Adipocyte (in vitro differentiated cells): ENCODE results near the gene AFF3.
A peak's percentile ranks its signal among the peaks of the same experiment; 100 is the strongest.
"Not testable (repeated sequence)": the region's sequence is repeated elsewhere in the genome, so short reads cannot be mapped to it uniquely, and the experiment has no call there.

Experiments
- DNase-seq: peaks from one replicate; pipeline ENCODE4 v3.0.0-alpha.2; 2015; ENCODE audit warnings: low read depth
- H3K27me3 ChIP-seq: replicated peaks from 2 replicates; pipeline ENCODE4 v1.7.0; 2013; ENCODE audit warnings: mild to moderate bottlenecking, low read length, moderate library complexity; ENCODE audit not compliant: control insufficient read depth, insufficient read depth
- H3K36me3 ChIP-seq: 2 replicates; pipeline ENCODE4 v1.7.0; 2013; ENCODE audit warnings: low read length, mild to moderate bottlenecking, moderate library complexity; ENCODE audit not compliant: control insufficient read depth, insufficient read depth, severe bottlenecking
- H3K4me1 ChIP-seq: 2 replicates; pipeline ENCODE4 v1.7.0; 2013; ENCODE audit warnings: mild to moderate bottlenecking, low read length, moderate library complexity; ENCODE audit not compliant: control insufficient read depth, insufficient read depth
- H3K4me3 ChIP-seq: 2 replicates; pipeline ENCODE4 v1.7.0; 2013; ENCODE audit warnings: mild to moderate bottlenecking, low read length, moderate library complexity
- H3K9ac ChIP-seq: 2 replicates; pipeline ENCODE4 v1.7.0; 2013; ENCODE audit warnings: mild to moderate bottlenecking, low read length, moderate library complexity
- H3K9me3 ChIP-seq: 2 replicates; pipeline ENCODE4 v1.7.0; 2013; ENCODE audit warnings: mild to moderate bottlenecking, low read length, moderate library complexity; ENCODE audit not compliant: control insufficient read depth

Gene AFF3

DNA sequence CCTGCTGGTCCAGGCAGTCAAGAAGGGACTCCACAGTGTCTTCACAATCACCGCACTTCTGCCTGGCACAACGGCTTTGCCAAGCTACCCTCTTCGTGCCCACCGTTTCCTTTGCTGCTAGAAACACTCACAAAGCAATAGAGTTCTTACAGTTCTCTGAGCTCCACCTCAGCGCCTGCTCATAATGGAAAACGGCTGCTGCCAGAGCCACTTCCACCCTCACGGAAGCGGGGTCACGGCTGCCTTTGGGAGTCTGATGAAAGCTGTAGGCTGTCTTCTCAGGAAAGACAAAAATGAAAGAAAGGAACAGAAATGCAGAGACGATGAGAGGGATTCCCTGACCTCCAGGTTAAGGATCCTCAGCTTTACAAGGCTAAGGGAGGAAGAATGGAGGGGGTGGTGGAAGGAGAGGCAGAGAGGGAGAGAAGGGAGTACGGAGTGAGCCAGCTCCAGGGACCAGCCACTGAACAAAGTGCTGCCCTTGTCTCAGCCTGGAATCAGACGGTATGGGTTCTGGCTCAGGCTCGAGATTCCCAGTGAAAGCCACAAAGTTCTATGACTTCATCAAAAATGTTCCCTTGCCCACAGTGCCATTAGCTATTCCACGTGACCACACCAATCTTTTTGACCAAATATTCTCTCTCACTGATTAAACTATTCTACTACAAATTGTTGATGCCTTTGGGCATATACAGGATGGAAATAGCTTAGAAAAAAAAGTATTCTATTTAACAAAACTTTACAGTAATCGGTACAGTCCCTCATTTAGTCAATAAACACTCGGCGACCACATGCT lies 58.8 kb downstream of the AFF3 start:
- not testable (repeated sequence) for H3K9ac ChIP-seq, H3K36me3 ChIP-seq, H3K27me3 ChIP-seq, H3K4me3 ChIP-seq, H3K9me3 ChIP-seq, H3K4me1 ChIP-seq
- DNase-seq: peak; percentile 51

DNA sequence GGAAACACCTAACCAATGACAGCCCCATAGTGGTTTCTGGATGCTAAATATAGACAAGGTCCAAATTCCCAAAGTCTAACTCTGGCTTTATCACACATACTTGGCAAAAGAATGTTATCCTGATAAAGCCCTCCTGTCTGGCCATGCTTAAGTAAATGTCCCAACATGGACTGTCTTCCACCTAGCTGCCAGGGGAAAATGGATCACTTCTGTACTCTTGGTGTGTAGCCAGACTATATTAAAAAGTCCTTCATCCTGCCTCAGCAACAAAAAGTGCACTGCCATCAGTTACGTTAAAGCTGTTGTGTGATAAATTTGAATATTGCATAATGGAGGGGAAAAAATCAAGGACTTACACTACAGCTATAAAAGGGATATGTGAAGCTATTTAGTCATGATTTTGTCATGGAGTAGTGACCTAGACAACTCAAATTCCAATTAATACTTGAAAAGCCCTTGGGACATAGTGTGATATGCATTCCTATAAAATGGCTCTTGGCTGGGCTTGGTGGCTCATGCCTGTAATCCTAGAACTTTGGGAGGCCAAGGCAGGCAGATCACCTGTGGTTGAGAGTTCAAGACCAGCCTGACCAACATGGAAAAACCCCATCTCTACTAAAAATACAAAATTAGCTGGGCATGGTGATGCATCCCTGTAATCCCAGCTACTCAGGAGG lies 60.0 kb downstream of the AFF3 start:
- H3K9me3 ChIP-seq, DNase-seq, H3K27me3 ChIP-seq, H3K9ac ChIP-seq, H3K36me3 ChIP-seq, H3K4me3 ChIP-seq, H3K4me1 ChIP-seq: not testable (repeated sequence)

DNA sequence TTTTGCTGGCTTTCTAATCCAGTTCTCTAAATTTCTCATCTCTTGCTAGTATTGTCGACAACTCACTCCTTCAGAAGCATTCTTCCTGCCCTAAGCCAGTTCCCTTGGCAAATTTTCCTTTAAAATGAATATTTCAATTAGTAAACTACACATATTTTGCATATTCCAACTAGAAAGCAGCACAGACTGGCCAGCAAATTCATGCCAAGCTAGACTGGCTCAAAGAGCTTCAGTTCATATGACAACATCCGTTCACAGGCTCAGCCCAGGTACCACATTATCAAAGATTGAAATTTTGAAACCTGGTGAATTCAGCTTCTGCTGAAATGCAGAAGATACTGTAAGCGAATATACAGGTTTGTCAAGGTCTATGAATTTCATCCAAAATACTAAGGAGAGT lies 64.5 kb downstream of the AFF3 start:
- H3K4me1 ChIP-seq: no peaks in the 10 kb centered on the region
- H3K4me3 ChIP-seq: no peak overlapping the region
- H3K9ac ChIP-seq: no peak overlapping the region
- no peaks in the 10 kb centered on the region for H3K9me3 ChIP-seq
- H3K27me3 ChIP-seq: peaks cover 8% of the 10 kb centered on the region
- no peak for DNase-seq
- no peaks in the 10 kb centered on the region for H3K36me3 ChIP-seq

DNA sequence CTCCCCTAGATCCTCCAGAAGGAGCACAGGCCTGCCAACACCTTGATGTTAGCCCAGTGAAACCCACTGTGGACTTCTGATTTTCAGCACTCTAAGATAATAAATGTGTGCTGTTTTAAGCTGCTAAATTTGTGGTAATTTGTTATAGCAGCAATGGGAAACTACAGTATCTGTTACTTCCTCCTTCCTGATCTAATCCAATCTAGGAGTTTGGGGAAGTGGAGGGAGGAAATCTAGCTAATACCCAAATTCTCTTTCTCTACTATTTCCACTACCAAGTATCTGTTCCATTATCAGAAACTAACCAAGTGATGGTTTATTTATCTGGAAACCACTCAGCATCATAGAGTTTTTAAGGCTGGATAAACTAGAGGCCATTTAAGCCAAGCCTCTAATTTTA lies 64.9 kb downstream of the AFF3 start:
- no peaks in the 10 kb centered on the region for H3K9me3 ChIP-seq
- no peak overlapping the region for H3K9ac ChIP-seq
- no peak for DNase-seq
- no peaks in the 10 kb centered on the region for H3K4me1 ChIP-seq
- H3K27me3 ChIP-seq: peaks cover 8% of the 10 kb centered on the region
- H3K36me3 ChIP-seq: no peaks in the 10 kb centered on the region
- no peak overlapping the region for H3K4me3 ChIP-seq

DNA sequence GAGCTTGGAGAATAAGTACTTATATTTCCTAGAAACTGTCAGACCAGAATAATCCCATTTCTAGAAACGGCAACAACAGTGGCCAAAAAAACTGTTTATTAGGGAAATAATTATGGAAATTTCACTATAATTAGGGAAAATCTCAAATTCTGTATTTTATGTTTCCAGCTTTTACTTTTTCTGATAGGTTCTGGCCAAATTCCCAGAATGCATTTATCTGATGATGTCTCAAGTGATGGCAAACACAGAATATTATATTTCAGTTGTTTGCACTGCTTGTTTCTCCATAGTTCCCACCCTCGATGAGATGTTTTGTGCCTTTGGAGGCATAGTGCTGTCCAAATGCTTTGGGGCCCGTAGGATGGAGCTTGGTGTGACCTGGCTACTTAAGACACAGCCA lies 66.9 kb downstream of the AFF3 start:
- Histone ChIP-seq H3K4me1 (no peaks in the 10 kb centered on the region), H3K9me3 (no peaks in the 10 kb centered on the region), H3K9ac (no peak overlapping the region), H3K27me3 (peaks cover 8% of the 10 kb centered on the region), H3K36me3 (no peaks in the 10 kb centered on the region), H3K4me3 (no peak overlapping the region)
- no peak for DNase-seq

DNA sequence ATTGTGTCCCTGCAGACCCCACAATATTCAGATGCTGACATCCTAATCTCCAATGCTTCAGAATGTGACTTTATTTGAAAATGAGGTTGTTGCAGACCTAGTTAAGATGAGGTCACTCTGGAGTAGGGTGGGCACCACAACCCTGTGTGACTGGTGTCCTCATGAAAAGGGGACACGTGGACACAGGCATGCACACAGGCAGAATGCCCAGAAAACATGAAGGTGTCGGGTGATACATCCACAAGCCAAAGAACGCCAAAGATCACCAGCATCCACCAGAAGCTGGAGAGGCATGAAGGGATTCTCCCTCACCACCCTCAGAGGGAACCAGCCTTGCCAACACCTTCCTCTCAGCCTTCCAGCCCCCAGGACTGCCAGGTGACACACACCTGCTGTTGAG lies 69.3 kb downstream of the AFF3 start:
- Histone ChIP-seq H3K9ac (no peak overlapping the region), H3K27me3 (peaks cover 12% of the 10 kb centered on the region), H3K4me1 (peaks cover 4% of the 10 kb centered on the region), H3K4me3 (no peak overlapping the region), H3K9me3 (no peaks in the 10 kb centered on the region), H3K36me3 (no peaks in the 10 kb centered on the region)
- no peak for DNase-seq

DNA sequence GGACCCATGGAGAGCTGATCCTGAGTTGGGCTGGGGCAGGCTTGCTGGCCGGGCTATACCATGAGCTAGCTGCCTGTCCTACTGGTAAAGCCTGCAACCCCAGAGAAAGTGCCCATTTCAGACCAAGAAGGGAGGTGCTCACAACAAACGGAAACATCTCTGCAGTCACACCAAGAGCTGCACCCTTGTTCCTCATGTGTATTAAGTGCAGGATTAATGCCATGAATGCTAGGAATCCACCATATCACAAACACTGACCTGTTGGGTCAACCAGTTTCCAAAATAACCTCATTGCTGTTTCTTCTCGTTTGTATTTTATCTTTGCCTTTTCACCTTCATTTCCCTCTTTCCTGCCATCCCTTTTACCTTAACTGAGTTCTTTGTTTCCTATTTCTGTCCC lies 69.9 kb downstream of the AFF3 start:
- Histone ChIP-seq H3K4me3 (no peak overlapping the region), H3K4me1 (peaks cover 4% of the 10 kb centered on the region), H3K36me3 (no peaks in the 10 kb centered on the region), H3K27me3 (peaks cover 15% of the 10 kb centered on the region), H3K9me3 (no peaks in the 10 kb centered on the region), H3K9ac (no peak overlapping the region)
- DNase-seq: no peak

DNA sequence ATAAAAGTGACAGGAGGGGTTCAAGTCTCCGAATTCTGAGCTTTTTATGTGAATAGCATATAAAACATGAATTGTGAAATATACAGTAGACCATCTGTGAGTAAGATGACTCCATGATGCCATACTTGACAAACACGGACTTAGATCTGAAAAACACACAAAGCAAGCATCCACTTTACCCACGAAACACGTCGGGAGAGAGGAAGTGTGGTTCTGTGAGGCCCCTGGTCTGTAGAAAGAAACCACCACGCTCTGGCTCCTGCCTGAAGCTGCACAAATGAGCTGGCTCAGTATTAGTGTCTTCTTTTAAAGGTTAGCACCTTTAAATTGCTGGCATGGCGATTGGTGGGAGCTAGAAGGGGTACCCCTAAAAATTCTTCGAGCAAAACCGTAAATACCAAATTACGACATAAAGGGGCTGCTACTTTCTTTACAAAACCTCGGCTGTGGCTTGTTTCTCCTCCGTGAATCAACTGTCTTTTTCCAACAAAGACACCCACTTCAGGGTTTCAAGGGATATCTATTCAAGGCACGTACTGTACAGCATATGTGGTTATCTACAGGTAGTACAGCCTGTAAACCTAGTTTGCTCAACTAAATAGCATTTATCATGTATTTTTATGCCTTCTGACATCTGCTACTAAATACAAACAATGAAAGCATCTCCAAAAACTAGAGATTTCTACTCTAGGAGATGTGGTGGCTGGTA lies 70.9 kb downstream of the AFF3 start:
- DNase-seq: no peak
- H3K9me3 ChIP-seq: no peaks in the 10 kb centered on the region
- H3K4me1 ChIP-seq: peaks cover 4% of the 10 kb centered on the region
- H3K9ac ChIP-seq: no peak overlapping the region
- no peak overlapping the region for H3K4me3 ChIP-seq
- no peaks in the 10 kb centered on the region for H3K36me3 ChIP-seq
- H3K27me3 ChIP-seq: peaks cover 15% of the 10 kb centered on the region

DNA sequence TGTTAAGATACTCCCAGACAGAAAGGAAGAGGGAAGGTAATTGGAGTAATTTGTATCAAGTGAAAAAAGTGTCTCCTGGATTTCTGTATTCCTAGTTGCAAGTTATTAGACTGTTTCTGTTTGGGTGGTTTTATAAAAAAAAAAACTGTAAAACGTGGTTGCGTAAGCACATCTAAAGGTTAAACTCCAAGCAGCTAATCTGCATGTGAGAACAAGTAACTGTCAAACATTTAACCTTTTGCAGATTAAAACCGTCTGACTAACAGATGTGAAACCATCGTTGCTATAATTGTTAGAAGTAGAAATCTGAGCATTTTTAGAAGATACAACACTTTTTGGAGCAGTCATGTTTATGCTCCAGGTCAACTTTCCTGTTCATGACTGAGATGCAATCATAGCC lies 72.3 kb downstream of the AFF3 start:
- Histone ChIP-seq H3K9me3 (no peaks in the 10 kb centered on the region), H3K4me1 (peaks cover 7% of the 10 kb centered on the region), H3K4me3 (no peak overlapping the region), H3K27me3 (peaks cover 15% of the 10 kb centered on the region), H3K36me3 (no peaks in the 10 kb centered on the region), H3K9ac (no peak overlapping the region)
- peak; percentile 54 for DNase-seq

DNA sequence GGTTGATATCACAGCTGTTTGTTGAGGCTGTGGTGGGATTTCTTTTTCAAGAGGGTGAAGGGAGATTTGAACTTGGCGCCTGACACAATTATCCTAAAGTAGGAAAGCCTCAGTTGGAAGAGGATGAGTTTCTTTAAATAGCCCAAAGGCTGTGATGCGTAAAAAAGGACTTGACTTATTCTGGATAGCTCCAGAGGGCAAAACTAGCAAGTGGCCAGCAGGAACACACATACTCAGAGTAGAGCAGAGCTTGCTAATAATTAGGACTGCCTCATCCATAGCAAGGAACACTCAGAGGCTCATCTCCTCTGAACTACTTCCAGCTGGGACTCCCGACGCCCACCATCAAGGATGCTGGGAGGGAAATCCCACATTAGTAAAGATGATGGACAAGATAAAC lies 74.0 kb downstream of the AFF3 start:
- no peak for DNase-seq
- Histone ChIP-seq H3K9me3 (peaks cover 9% of the 10 kb centered on the region), H3K27me3 (peaks cover 11% of the 10 kb centered on the region)

DNA sequence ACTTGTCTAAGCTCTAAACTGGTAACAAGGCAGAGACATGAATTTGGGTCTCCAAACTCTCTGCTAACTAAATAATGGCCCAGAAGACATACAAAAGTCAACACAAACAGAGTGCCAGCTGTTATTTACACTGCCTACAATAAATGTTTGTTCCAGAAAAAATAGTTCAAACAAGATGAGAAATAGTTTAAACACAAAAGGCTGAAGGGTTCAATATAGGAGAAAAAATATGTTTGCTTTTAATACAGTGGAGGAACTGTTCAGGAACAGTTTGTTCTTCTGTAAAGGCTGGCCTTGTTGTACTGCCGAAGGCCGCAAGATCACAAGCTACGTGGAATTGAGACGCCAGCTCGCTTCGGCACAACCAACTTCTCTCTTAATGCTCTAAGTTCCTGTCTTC lies 74.6 kb downstream of the AFF3 start:
- Histone ChIP-seq H3K4me3 (no peak overlapping the region), H3K9me3 (peaks cover 10% of the 10 kb centered on the region), H3K9ac (no peak overlapping the region), H3K4me1 (peaks cover 7% of the 10 kb centered on the region), H3K27me3 (peaks cover 7% of the 10 kb centered on the region), H3K36me3 (no peaks in the 10 kb centered on the region)
- DNase-seq: no peak

More for the DNA sequence above, 74.0 kb downstream of the AFF3 start:
- H3K4me3 ChIP-seq: no peak overlapping the region
- H3K4me1 ChIP-seq: peaks cover 7% of the 10 kb centered on the region
- H3K36me3 ChIP-seq: no peaks in the 10 kb centered on the region
- no peak overlapping the region for H3K9ac ChIP-seq
